Bronchial epithelial cell (primary cell): ENCODE results near the gene DDI1. TPM values are rescaled to one million over a fixed set of nuclear protein-coding genes. Genes with fewer than 3 reads are reported as not detected.

Source experiments
- DNase-seq: peaks from one replicate; pipeline ENCODE4 v3.0.0-alpha.2; 2010; ENCODE audit warnings: low read depth
- FAIRE-seq: peaks from 2 replicates; lab custom pipeline; 2011; peaks lifted over from hg19 to GRCh38; lab: Jason Lieb, UNC
- H3K27me3 ChIP-seq: 2 replicates; pipeline ENCODE4 v1.5.1; 2011; ENCODE audit warnings: low read length; ENCODE audit not compliant: control insufficient read depth, insufficient read depth
- H3K36me3 ChIP-seq: 2 replicates; pipeline ENCODE4 v1.5.1; 2011; ENCODE audit warnings: low read length; ENCODE audit not compliant: control insufficient read depth, insufficient read depth
- H3K4me3 ChIP-seq: 2 replicates; pipeline ENCODE4 v1.5.1; 2011; ENCODE audit warnings: mild to moderate bottlenecking, low read depth, low read length, control low read depth
- CTCF ChIP-seq: IDR thresholded peaks from 2 replicates; pipeline ENCODE4 v1.5.1; 2011; ENCODE audit warnings: mild to moderate bottlenecking, moderate library complexity, low read length, control low read depth, inconsistent platforms; ENCODE audit not compliant: insufficient read depth, severe bottlenecking
- total RNA-seq: library from RNA; depleted of rRNA; stranded (reverse); fragments of >200 nt; gene quantifications from 2 replicates; pipeline ENCODE4 v1.2.1, GENCODE V29; 2014

DDI1 gene
- total RNA-seq, 1 donor from 2014 or later = not detected

- FAIRE-seq = no peak
- TF ChIP-seq CTCF = no peak
- no peaks in the 10 kb centered on the region for H3K36me3 ChIP-seq
These were observed 50.2 kb downstream of the DDI1 start for GRCh38 chr11:104086621-104087020.

More at GRCh38 chr11:104086621-104087020, 50.2 kb downstream of the DDI1 start:
- H3K27me3 ChIP-seq = no peaks in the 10 kb centered on the region
- DNase-seq = no peak
- no peak overlapping the region for H3K4me3 ChIP-seq

Other genes starting within 250 kb of the DDI1 start
- gene PDGFD, start 127.5 kb downstream of the DDI1 start, total RNA-seq = under 0.01 and 0.53 TPM in 2 replicates